Esophagus mucosa (tissue), 1 donor: ENCODE measurements around the gene CMIP. TPM values are rescaled to one million over a fixed set of nuclear protein-coding genes. Genes with fewer than 3 reads are reported as not detected.

Experiments used
- ATAC-seq: fragments of 200-7000 bp; cut with Tn5 transposase; one replicate; pipeline ENCODE4 v1.9.1; 2020
- total RNA-seq: library from RNA; stranded (reverse); gene quantifications from one replicate; pipeline ENCODE4 v1.2.4, GENCODE V29; 2023
- donor health status: DM: yes; HTN: yes; CAD: no.

The CMIP gene
- total RNA-seq, 1 donor from 2014 or later, result 47.0 TPM

DNA sequence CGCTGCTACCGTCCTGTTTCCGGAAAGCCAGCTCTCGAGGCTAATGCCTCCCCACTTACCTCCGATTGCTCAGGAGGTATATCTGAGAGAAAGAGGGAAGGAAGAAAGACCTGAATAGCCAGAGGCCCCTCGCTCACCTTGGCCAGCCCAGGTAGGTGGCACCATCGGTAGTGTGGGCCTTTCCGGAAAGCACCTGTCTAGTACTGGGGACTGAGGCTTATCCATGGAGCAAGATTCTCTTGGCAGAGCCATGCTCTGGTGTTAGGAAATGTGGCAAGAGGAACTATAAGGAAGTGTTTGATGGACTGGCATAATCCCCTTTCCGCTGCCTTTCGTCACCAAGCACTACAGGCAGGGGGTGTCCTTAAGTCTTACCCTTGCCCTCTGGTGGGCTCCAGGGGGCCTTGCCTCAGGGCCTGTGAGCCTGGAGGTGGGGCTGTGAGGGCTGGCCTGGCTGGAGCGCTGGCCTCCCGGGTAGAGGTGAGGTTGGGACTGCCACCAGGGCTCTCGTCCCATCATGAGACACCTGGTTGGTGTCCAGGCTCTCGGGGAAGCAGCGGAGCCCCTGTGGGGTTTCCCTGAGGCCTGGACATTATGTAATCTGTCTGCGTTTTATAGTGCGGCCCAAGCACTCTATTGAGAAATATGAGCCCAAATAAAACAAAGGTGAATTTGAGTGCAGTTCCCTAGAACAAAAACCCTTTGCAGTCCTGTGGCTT lies 2.9 kb downstream of the CMIP start:
- peak; percentile 57 for ATAC-seq

DNA sequence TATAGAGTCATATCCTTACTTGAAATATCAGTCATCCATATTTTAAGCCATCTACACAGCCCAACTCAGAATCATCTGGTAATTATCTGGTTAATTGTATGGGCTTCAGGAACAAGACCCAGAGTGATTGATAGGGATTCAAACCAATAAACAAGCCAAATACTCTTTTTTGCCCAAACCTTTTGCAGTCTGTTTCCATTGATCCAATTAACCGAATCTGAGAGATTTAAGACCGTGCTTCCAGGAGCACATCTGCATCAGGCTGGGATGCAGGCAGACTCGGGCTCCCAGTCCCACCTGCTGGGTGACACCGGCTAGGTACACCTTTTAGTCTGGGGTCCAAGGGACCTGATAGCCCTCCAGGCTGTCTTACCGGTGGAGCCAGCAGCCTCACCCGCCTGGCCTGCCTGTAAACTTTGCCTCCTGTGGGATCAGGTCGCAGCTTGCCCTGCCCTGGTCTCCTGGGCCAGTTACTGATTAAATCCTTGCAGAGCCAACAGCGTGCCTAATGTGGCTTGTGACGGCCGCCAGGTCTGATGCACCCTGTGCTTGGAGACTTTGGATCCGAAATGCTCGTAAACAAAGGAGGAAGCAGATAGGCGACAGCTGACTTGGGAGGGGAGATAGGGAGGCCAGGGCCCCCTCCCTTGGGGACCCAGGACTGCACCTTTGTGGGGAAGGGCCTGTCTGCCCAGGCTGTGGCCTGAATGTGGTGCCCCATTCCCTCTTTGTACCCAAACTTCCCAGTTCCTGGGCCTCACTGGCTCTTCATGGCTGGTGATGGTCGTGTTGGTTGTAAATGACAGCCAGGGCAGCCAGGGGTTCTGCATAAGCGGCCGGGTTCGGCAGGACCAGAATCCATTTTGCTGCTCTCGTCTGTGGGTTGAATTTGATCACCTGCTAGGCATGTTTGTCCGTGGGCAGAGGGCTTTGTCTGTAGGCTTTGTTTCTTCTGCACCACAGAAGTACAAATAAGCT lies 3.8 kb downstream of the CMIP start:
- peak; percentile 46 for ATAC-seq

GRCh38 chr16:81449241-81449640 lies 4.6 kb downstream of the CMIP start:
- no peak for ATAC-seq

- no peak for ATAC-seq
Measured at GRCh38 chr16:81449899-81450608, 5.4 kb downstream of the CMIP start.

DNA sequence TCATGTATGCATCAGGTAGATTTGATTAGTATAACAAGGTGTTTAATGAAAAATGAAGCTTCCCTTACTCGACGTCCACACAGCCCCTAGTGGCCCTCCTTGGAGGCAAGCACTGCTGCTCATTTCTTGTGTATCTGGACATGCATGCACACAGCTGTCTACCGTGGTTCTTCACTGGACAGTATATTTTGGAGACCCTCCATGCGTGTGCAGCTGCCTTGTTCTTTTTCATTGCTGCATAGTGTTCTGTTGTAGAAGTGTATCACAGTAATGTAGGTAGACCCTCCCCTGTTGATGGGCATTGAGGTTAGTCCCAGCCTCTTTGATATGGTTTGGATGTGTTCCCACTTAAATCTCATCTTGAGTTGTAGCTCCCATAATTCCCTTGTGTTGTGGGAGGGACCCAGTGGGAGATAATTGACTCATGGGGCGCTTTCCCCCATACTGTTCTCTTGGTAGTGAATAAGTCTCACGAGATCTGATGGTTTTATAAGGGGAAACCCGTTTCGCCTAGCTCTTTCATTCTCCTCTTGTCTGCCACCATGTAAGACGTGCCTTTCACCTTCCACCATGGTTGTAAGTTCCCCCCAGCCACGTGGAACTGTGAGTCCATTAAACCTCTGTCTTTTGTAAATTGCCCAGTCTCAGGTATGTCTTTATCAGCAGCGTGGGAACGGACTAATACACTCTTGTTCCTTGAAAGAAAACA lies 6.3 kb downstream of the CMIP start:
- ATAC-seq, result no peak

GRCh38 chr16:81451753-81452680 lies 7.4 kb downstream of the CMIP start:
- ATAC-seq, result no peak

DNA sequence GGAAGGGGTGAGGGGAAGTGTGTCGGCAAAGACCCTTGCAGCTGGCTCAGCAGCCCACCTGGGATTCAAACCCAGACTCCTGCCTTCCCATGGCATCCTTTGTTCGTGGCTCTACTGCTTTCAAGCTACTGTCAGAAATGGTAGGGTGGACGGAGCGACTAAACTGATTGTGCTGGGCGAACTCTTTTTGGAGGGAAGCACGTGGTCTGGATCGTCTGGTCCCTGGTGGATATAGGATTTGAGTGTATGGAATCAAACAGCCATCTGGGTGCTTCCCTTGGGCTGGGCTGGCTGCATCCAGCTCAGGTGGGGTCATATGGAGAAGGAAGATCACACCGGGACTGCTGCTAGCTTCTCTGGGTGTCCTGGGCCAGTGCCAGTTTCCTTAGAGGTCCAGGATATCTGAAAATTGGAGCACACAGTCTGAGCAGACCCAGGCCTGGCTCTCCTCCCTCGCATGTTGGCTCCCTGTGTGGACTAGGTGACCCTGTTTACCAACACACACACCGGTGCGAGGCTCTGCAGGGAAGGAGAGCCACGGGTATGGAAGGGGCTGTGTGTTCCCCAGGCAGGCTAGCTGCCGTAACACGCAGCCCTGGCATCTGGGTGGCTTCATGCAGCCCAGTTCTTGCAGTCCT lies 8.6 kb downstream of the CMIP start:
- no peak for ATAC-seq

DNA sequence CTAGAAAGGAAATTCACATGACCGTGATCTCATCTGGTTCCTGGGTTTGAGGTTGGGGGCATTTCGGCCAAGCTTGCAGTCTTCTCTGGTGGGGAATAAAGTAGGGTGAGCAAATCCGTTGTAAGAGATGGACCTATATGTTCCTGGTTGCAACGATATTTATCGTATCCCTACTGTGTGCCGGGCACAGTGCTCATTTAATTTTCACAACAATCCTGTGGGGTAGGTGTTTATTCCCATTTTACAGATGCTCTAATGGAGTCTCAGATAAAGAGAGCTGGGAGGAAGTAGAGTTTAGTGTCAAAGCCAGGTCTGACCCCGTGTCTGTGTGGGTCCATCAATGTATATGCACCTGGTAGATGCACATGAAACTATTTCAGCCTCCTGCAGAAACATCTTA lies 9.4 kb downstream of the CMIP start:
- ATAC-seq, result no peak

- no peak for ATAC-seq
Measured at GRCh38 chr16:81455006-81455405, 10.4 kb downstream of the CMIP start.

DNA sequence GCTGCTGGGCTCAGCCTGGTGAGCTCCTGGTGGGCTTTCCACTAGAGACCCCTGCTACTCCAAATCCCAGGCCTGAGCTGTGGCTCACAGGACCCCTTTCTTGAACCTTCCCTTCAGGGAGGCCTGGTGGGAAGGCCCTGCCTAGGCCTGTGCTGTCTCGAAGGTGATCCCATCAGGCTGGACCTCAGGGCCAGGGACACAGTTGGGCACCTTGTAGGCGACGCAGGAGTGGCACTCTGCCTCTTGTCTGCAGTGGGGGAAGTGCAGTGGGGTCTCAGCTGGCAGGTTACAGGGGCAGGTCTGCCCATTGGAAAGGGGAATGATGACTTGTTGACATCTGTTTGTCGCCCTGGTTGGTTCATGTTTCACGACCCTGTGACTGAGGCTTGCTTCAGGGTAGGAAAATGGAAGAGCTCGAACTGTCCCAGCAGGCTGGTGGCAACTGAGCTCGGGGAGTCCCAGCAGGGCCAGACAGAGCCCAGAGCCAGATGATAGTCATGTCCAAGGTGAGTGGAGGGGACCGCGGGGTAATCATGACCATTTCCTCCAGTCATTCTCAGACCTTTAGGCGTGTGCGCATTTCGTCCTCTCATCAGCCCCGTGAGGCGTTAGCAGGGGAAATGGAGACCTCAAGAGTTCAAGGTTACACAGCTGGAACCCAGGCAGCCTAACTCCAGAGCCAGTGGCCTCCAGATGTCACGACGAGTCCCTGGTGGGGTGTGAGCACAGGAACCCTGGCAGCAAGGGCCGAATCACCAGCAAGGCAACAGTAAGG lies 11.3 kb downstream of the CMIP start:
- ATAC-seq, result no peak

DNA sequence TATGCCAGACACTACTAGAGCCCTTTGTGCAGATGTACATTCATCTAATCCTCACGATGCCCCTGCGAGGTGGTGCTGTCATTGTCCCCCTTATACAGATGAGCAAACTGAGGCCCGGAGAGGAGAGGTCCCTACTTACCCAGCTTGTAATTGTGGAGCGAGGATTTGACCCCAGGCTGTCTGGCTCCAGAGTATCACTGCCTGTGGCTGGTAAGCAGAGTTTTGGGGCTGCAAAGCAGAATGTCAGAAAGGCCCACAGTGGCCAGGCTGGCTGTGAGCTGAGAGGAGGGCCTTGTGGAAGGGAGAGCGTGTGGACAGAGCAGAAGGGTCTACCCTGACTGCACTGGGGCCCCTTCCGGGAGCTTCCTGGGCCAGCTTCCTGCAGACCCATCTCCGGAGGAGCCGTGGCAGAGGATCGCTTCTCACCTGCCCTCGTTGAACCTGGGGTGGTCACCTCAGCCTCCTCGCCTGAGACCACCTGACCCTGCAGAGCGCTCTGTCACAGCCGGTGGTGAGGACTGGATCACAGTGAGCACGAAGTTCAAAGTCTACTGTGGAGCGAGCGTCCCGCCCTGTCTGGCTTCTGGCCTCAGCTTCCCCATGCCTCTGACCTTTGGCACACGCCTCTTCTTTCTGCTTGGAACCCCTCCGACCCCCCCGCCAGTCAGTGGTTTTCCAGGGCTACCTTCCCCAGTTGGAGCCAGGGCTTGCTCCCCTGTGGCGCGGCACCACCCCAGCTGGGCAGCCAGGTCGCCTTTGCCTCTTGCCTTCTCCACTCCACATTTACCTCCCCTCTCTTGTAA lies 12.1 kb downstream of the CMIP start:
- no peak for ATAC-seq

DNA sequence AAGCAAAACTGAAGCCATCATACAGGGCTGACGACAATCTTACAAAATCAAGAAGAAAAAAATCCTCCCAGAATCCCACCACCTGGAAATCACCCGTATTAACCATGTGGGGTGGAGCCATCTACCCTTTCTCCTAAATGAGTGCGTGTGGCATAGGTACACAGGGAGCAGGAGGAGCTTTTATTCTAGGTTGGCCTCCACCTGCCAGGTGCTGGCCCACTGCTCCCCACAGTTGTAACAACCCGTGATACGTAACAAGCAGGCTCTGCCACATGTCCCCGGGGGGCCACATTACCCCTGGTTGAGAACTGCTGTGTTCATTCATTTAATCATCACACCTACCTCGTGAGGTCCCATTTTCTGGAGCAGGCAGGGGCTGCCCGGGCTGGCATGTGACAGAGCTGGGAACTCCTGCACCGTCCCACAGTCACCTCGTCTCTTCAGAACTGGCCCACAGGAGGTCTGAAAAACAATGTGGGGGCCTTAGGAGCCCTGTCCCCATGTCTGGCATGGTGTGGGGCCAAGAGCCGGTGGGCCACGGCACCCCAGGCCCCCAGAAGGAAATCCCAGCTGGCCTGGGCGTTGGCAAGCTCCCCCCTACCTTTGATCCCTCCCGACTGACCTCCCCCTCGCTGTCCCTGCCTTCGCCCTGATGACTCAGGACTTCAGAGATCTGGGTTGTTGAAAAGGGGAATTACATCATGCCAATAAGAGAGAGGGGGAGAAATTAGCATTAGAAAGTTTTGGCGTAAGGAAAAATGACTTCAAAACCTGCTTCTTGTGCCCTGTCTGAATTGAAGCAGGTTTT lies 12.9 kb downstream of the CMIP start:
- peak; percentile 41 for ATAC-seq

GRCh38 chr16:81458149-81458669 lies 13.6 kb downstream of the CMIP start:
- ATAC-seq, result no peak

- no peak for ATAC-seq
Measured at GRCh38 chr16:81458827-81459598, 14.4 kb downstream of the CMIP start.

GRCh38 chr16:81460075-81460474 lies 15.5 kb downstream of the CMIP start:
- no peak for ATAC-seq

DNA sequence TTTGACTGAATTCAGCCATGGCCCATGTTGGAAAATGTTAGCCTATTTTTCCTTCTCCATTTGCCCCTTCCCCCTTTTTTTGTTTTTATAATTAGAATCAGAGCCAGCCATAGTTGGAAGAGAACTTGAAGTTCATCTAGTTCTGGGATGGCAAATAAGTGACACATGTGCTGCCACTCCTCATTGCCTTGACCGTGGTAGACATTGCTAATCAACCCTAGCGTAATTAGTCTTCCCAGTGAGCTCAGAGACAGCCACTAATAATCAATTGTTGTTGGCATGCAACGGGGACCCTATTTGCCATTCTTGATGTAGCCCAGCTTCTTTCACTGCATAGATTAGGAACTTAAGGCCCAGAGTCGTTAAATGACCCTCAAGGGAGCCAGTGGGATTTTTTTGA lies 16.6 kb downstream of the CMIP start:
- no peak for ATAC-seq

GRCh38 chr16:81461766-81462165 lies 17.2 kb downstream of the CMIP start:
- ATAC-seq, result no peak
